IMR-90 (cell line): ENCODE results near the gene SLIT3. TPM values are rescaled to one million over a fixed set of nuclear protein-coding genes. Genes with fewer than 3 reads are reported as not detected.

Experiments used
- ATAC-seq: fragments of 200-7000 bp; cut with Tn5 transposase; 2 replicates; pipeline ENCODE4 v1.9.1; 2020; ENCODE audit warnings: low read depth, mild to moderate bottlenecking, moderate library complexity
- BruUV-seq: library from RNA; stranded (reverse); fragments of 400-500 nt; replicated peaks from 2 replicates; lab custom pipeline; 2021; lab: Mats Ljungman, UMichigan
- CTCF ChIA-PET: fragments of 300-600 bp; formaldehyde crosslinking; extraction: SDS; loops from one replicate; lab custom pipeline; 2021; ENCODE audit warnings: antibody characterized with exemption; lab: Yijun Ruan, JAX
- POLR2A ChIA-PET: fragments of 300-600 bp; sonication (Branson Sonifier 250); formaldehyde crosslinking; loops from one replicate; lab custom pipeline; 2022; ENCODE audit warnings: antibody characterized with exemption; ENCODE audit not compliant: unreplicated experiment; lab: Charles Lee
- DNase-seq: peaks from one replicate; pipeline ENCODE4 v3.0.0; 2013
- H2AFZ ChIP-seq: replicated peaks from 2 replicates; pipeline ENCODE3; 2013; ENCODE audit warnings: low read length, mild to moderate bottlenecking; ENCODE audit not compliant: poor library complexity
- H2AK5ac ChIP-seq: 2 replicates; pipeline ENCODE4 v1.6.1; 2013; ENCODE audit warnings: low read depth, low read length, inconsistent platforms
- H2AK9ac ChIP-seq: replicated peaks from 2 replicates; pipeline ENCODE3; 2013; ENCODE audit warnings: mild to moderate bottlenecking, low read depth, low read length, moderate library complexity; ENCODE audit not compliant: poor library complexity
- H2BK120ac ChIP-seq: 2 replicates; pipeline ENCODE4 v1.6.1; 2013; ENCODE audit warnings: low read depth, low read length, inconsistent platforms
- H2BK15ac ChIP-seq: 3 replicates; pipeline ENCODE4 v1.6.1; 2013; ENCODE audit warnings: low read depth, low read length, inconsistent platforms
- H2BK20ac ChIP-seq: 2 replicates; pipeline ENCODE4 v1.6.1; 2013; ENCODE audit warnings: low read depth, mild to moderate bottlenecking, inconsistent platforms, low read length, moderate library complexity
- H2BK5ac ChIP-seq: 2 replicates; pipeline ENCODE4 v1.6.1; 2013; ENCODE audit warnings: mild to moderate bottlenecking, low read depth, low read length, inconsistent platforms; ENCODE audit not compliant: poor library complexity, severe bottlenecking
- H3K14ac ChIP-seq: replicated peaks from 2 replicates; pipeline ENCODE4 v1.6.1; 2013; ENCODE audit warnings: low read depth, low read length, inconsistent platforms
- H3K18ac ChIP-seq: 2 replicates; pipeline ENCODE4 v1.6.1; 2013; ENCODE audit warnings: low read depth, low read length, control low read depth
- H3K23ac ChIP-seq: 2 replicates; pipeline ENCODE4 v1.6.1; 2013; ENCODE audit warnings: low read depth, low read length, inconsistent platforms
- H3K27ac ChIP-seq: 2 replicates; pipeline ENCODE4 v1.5.1; 2013; ENCODE audit warnings: mild to moderate bottlenecking, control low read depth, low read length; ENCODE audit not compliant: insufficient read depth
- H3K27me3 ChIP-seq: 2 replicates; pipeline ENCODE4 v1.6.1; 2013; ENCODE audit warnings: low read length; ENCODE audit not compliant: control insufficient read depth, insufficient read depth
- H3K36me3 ChIP-seq: 2 replicates; pipeline ENCODE4 v1.6.1; 2013; ENCODE audit warnings: low read length, mixed read lengths; ENCODE audit not compliant: control insufficient read depth, insufficient read depth
- H3K4ac ChIP-seq: 2 replicates; pipeline ENCODE4 v1.6.1; 2013; ENCODE audit warnings: low read depth, low read length, inconsistent platforms
- H3K4me1 ChIP-seq: 2 replicates; pipeline ENCODE4 v1.6.1; 2013; ENCODE audit warnings: low read length, mixed read lengths; ENCODE audit not compliant: control insufficient read depth, insufficient read depth
- H3K4me2 ChIP-seq: 2 replicates; pipeline ENCODE4 v1.6.1; 2013; ENCODE audit warnings: low read depth, mild to moderate bottlenecking, control low read depth, low read length, moderate library complexity
- H3K4me3 ChIP-seq: 2 replicates; pipeline ENCODE4 v1.5.1; 2013; ENCODE audit warnings: low read depth, mild to moderate bottlenecking, control low read depth, low read length, moderate library complexity; ENCODE audit not compliant: insufficient read depth
- H3K56ac ChIP-seq: 2 replicates; pipeline ENCODE4 v1.6.1; 2013; ENCODE audit warnings: low read length, inconsistent platforms; ENCODE audit not compliant: insufficient read depth; ENCODE audit errors: extremely low read depth
- H3K79me1 ChIP-seq, 2 experiments: 2 replicates each; pipeline ENCODE4 v1.6.1; 2013; ENCODE audit warnings: low read length in 2 of 2, inconsistent platforms in 1 of 2, low read depth in 1 of 2
- H3K9ac ChIP-seq: 2 replicates; pipeline ENCODE4 v1.6.1; 2013; ENCODE audit warnings: low read depth, low read length, control low read depth
- H3K9me1 ChIP-seq: 2 replicates; pipeline ENCODE4 v1.6.1; 2013; ENCODE audit warnings: low read length, inconsistent platforms; ENCODE audit not compliant: insufficient read depth
- H3K9me3 ChIP-seq: 2 replicates; pipeline ENCODE4 v1.6.1; 2013; ENCODE audit warnings: low read length; ENCODE audit not compliant: control insufficient read depth, insufficient read depth
- H4K20me1 ChIP-seq: 2 replicates; pipeline ENCODE4 v1.6.1; 2013; ENCODE audit warnings: low read length, inconsistent platforms; ENCODE audit not compliant: insufficient read depth
- H4K5ac ChIP-seq: 2 replicates; pipeline ENCODE4 v1.6.1; 2013; ENCODE audit warnings: mild to moderate bottlenecking, low read depth, low read length, control low read depth
- H4K8ac ChIP-seq, 2 experiments: 2 replicates each; pipeline ENCODE4 v1.6.1; 2013; ENCODE audit warnings: low read depth in 2 of 2, low read length in 2 of 2, control low read depth in 1 of 2, inconsistent platforms in 1 of 2
- H4K91ac ChIP-seq: 2 replicates; pipeline ENCODE4 v1.6.1; 2013; ENCODE audit warnings: low read depth, low read length, inconsistent platforms; ENCODE audit not compliant: insufficient read depth
- BHLHE40 ChIP-seq: fragments of 150-350 bp; IDR thresholded peaks from 2 replicates; pipeline ENCODE4 v1.6.1; 2016; ENCODE audit warnings: mild to moderate bottlenecking, low read depth, low read length
- CEBPB ChIP-seq: IDR thresholded peaks from 2 replicates; pipeline ENCODE4 v1.6.1; 2012; ENCODE audit warnings: low read depth, low read length, improper control_type of control experiment
- CHD1 ChIP-seq: IDR thresholded peaks from 2 replicates; pipeline ENCODE4 v1.6.1; 2012; ENCODE audit warnings: low read depth, low read length, improper control_type of control experiment
- FOS ChIP-seq: fragments of 150-350 bp; IDR thresholded peaks from 2 replicates; pipeline ENCODE4 v1.6.1; 2016; ENCODE audit warnings: low read depth, low read length
- MAFK ChIP-seq: IDR thresholded peaks from 2 replicates; pipeline ENCODE4 v1.6.1; 2012; ENCODE audit warnings: low read depth, low read length, improper control_type of control experiment
- MXI1 ChIP-seq: IDR thresholded peaks from 2 replicates; pipeline ENCODE4 v1.6.1; 2012; ENCODE audit warnings: low read depth, mild to moderate bottlenecking, low read length, moderate library complexity, borderline replicate concordance
- RAD21 ChIP-seq: IDR thresholded peaks from 2 replicates; pipeline ENCODE4 v1.6.1; 2012; ENCODE audit warnings: low read length, improper control_type of control experiment
- WGBS, 2 experiments: methylation state at CpG; one replicate each; pipeline versions ENCODE4 v1.1.5 to v1.1.7; 2013; ENCODE audit warnings: missing lambda C conversion rate in 2 of 2; ENCODE audit not compliant: insufficient read length in 1 of 2; ENCODE audit errors: extremely low coverage in 2 of 2; 5-methylcytosine and 5-hydroxymethylcytosine counted together
- dilution Hi-C: fragments of 300-500 bp; cut with HindIII; formaldehyde crosslinking; loops from one replicate; pipeline ENCODE4 v1.14.3; 2018; ENCODE audit warnings: low sequenced_read_pairs; ENCODE audit not compliant: unreplicated experiment
- in situ Hi-C: fragments of 300-500 bp; cut with MboI; formaldehyde crosslinking; loops from 3 replicates; pipeline ENCODE4 v1.14.3; 2019; ENCODE audit warnings: low sequenced_read_pairs, inconsistent platforms, mixed read lengths
- intact Hi-C: fragments of 100-400 bp; cut with micrococcal nuclease; formaldehyde crosslinking; loops from 2 replicates; pipeline ENCODE4 v1.10.0; 2022
- polyA plus RNA-seq, 3 experiments: library from polyadenylated mRNA; depleted of rRNA; stranded (reverse); fragments of >200 nt; gene quantifications; 2 replicates each; pipeline ENCODE4 v1.2.3, GENCODE V29; 2012; ENCODE audit warnings: low replicate concordance in 1 of 3
- total RNA-seq: library from RNA; depleted of rRNA; stranded (reverse); fragments of >200 nt; gene quantifications from 2 replicates; pipeline ENCODE4 v1.2.3, GENCODE V29; 2012
- TF ChIP-seq, protein P1 (sequence below): conservative IDR thresholded peaks from 2 replicates; pipeline ENCODE4 v1.5.1; 2012; ENCODE audit warnings: mild to moderate bottlenecking, low read depth, low read length, improper control_type of control experiment
- TF ChIP-seq, protein P2 (sequence below): fragments of 150-350 bp; IDR thresholded peaks from 2 replicates; pipeline ENCODE4 v1.6.1; 2017; ENCODE audit warnings: mild to moderate bottlenecking, antibody characterized with exemption, low read length, low read depth
- TF ChIP-seq, protein P3 (sequence below): fragments of 150-350 bp; IDR thresholded peaks from 2 replicates; pipeline ENCODE4 v1.6.1; 2016; ENCODE audit warnings: low read depth, mild to moderate bottlenecking, low read length, moderate library complexity, borderline replicate concordance

Gene SLIT3
- total and polyA plus RNA-seq, 2 of the 4 experiments (the other 2 are of a cell fraction), result 0.18 to 0.50 TPM

DNA sequence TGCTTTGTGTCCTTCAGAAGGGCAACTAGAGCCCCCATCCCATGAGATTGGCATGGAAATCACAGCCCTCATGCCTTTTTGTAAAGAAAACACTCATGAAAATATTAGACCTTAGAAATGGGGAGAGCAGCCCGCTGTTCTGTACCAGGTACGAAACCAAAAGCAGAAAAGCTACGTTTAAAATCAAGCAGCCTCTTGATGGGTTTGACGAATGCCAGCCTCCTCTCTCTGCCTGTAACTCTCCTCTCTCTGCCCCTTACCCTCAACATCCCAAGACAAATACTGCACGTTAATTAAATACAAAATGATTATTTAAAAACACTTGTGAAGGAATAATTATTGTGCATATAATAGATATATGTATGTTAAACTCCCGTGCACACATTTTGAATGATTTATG, 390.1 kb downstream of the SLIT3 start:
- no peak overlapping the region for H3K9ac ChIP-seq
- no peaks in the 10 kb centered on the region for H4K20me1 ChIP-seq
- POLR2A ChIA-PET, result no interaction called here
- H3K27ac ChIP-seq, result no peak overlapping the region
- no peak overlapping the region for H3K18ac ChIP-seq
- no peak overlapping the region for H2AK5ac ChIP-seq
- no peak overlapping the region for H2AK9ac ChIP-seq
- in situ Hi-C loops, result no loop called here
- H3K56ac ChIP-seq, result no peak overlapping the region
- no peak overlapping the region for H4K8ac ChIP-seq
- intact Hi-C loops, result no loop called here
- no peak overlapping the region for H2BK20ac ChIP-seq
- BruUV-seq, result no TSS peak
- CTCF ChIA-PET, result no interaction called here
- no peak overlapping the region for H2BK15ac ChIP-seq
- H3K23ac ChIP-seq, result no peak overlapping the region
- DNase-seq (no peak), ATAC-seq (no peak)
- H3K4me2 ChIP-seq, result no peak overlapping the region
- no peak for TF ChIP-seq CEBPB
- TF ChIP-seq, protein P1, sequence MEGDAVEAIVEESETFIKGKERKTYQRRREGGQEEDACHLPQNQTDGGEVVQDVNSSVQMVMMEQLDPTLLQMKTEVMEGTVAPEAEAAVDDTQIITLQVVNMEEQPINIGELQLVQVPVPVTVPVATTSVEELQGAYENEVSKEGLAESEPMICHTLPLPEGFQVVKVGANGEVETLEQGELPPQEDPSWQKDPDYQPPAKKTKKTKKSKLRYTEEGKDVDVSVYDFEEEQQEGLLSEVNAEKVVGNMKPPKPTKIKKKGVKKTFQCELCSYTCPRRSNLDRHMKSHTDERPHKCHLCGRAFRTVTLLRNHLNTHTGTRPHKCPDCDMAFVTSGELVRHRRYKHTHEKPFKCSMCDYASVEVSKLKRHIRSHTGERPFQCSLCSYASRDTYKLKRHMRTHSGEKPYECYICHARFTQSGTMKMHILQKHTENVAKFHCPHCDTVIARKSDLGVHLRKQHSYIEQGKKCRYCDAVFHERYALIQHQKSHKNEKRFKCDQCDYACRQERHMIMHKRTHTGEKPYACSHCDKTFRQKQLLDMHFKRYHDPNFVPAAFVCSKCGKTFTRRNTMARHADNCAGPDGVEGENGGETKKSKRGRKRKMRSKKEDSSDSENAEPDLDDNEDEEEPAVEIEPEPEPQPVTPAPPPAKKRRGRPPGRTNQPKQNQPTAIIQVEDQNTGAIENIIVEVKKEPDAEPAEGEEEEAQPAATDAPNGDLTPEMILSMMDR, result no peak
- no peak for TF ChIP-seq CHD1
- TF ChIP-seq, protein P2, sequence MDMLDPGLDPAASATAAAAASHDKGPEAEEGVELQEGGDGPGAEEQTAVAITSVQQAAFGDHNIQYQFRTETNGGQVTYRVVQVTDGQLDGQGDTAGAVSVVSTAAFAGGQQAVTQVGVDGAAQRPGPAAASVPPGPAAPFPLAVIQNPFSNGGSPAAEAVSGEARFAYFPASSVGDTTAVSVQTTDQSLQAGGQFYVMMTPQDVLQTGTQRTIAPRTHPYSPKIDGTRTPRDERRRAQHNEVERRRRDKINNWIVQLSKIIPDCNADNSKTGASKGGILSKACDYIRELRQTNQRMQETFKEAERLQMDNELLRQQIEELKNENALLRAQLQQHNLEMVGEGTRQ, result no peak
- no peak for TF ChIP-seq FOS
- TF ChIP-seq BHLHE40, result no peak
- TF ChIP-seq RAD21, result no peak
- TF ChIP-seq MXI1, result no peak
- no peak for TF ChIP-seq MAFK
- TF ChIP-seq, protein P3, sequence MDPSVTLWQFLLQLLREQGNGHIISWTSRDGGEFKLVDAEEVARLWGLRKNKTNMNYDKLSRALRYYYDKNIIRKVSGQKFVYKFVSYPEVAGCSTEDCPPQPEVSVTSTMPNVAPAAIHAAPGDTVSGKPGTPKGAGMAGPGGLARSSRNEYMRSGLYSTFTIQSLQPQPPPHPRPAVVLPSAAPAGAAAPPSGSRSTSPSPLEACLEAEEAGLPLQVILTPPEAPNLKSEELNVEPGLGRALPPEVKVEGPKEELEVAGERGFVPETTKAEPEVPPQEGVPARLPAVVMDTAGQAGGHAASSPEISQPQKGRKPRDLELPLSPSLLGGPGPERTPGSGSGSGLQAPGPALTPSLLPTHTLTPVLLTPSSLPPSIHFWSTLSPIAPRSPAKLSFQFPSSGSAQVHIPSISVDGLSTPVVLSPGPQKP, result no peak
- H2BK120ac ChIP-seq, result no peak overlapping the region
- no peak overlapping the region for H4K91ac ChIP-seq
- H4K5ac ChIP-seq, result no peak overlapping the region
- H3K4ac ChIP-seq, result no peak overlapping the region
- dilution Hi-C loops, result no loop called here
- no peak overlapping the region for H2BK5ac ChIP-seq
- H3K14ac ChIP-seq, result no peak overlapping the region
- H3K4me3 ChIP-seq, result no peak overlapping the region
- no peaks in the 10 kb centered on the region for H3K4me1 ChIP-seq
- H3K9me1 ChIP-seq, result no peaks in the 10 kb centered on the region
- H3K9me3 ChIP-seq, result no peaks in the 10 kb centered on the region
- H2AFZ ChIP-seq, result no peak overlapping the region
- no CpG with 5 or more reads among the region's 6 CpGs for WGBS, 2 experiments
- no peaks in the 10 kb centered on the region for H3K27me3 ChIP-seq
- H3K36me3 ChIP-seq, result no peaks in the 10 kb centered on the region
- no peaks in the 10 kb centered on the region for H3K79me1 ChIP-seq
